ENCODE results near the gene IRS2. TPM values are rescaled to one million over a fixed set of nuclear protein-coding genes. Genes with fewer than 3 reads are reported as not detected.

Gene IRS2
- 14.3 TPM for total RNA-seq

GRCh38 chr13:109786457-109787134 is at the start of gene IRS2:
IRS2 (minus strand) TSS chr13:109786583; CDS start chr13:109786053, 530 bp downstream.

